Fibroblast of pulmonary artery (primary cell): ENCODE measurements around the gene PCNX1.
A peak's percentile ranks its signal among the peaks of the same experiment; 100 is the strongest.

Experiments used
- DNase-seq: peaks from one replicate; pipeline ENCODE4 v3.0.0-alpha.2; 2010; ENCODE audit warnings: low read depth
- H3K4me3 ChIP-seq: replicated peaks from 2 replicates; pipeline ENCODE4 v1.5.1; 2011; ENCODE audit warnings: low read depth, mild to moderate bottlenecking, control low read depth, low read length, moderate library complexity
- CTCF ChIP-seq: IDR thresholded peaks from 2 replicates; pipeline ENCODE4 v1.5.1; 2011; ENCODE audit warnings: mild to moderate bottlenecking, control low read depth, low read length, inconsistent platforms; ENCODE audit errors: missing control alignments

PCNX1 gene

GRCh38 chr14:71103662-71104484 lies 196.6 kb downstream of the PCNX1 start:
- peak; percentile 89 for TF ChIP-seq CTCF
- no peak overlapping the region for H3K4me3 ChIP-seq
- peak; percentile 86 for DNase-seq

GRCh38 chr14:71105177-71105576 lies 197.9 kb downstream of the PCNX1 start:
- no peak for DNase-seq
- TF ChIP-seq CTCF = no peak
- no peak overlapping the region for H3K4me3 ChIP-seq

DNA sequence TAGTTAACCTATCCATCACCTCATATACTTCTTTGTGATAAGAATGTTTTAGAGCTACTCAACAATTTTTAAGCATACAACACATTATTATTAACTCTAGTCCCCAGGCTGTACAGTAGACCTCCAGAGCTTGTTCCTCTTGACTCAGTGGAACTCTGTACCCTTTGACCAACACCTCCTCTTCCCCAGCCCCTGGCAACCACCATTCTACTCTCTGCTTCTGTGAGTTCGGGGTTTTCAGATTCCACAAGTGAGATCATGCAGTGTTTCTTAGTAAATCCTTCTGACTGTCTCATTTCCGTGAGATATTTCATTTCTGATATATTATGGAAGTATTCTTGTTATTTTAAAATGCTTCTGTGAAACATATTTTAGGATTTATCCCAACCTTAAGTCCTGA lies 200.7 kb downstream of the PCNX1 start:
- TF ChIP-seq CTCF = no peak
- DNase-seq = no peak

DNA sequence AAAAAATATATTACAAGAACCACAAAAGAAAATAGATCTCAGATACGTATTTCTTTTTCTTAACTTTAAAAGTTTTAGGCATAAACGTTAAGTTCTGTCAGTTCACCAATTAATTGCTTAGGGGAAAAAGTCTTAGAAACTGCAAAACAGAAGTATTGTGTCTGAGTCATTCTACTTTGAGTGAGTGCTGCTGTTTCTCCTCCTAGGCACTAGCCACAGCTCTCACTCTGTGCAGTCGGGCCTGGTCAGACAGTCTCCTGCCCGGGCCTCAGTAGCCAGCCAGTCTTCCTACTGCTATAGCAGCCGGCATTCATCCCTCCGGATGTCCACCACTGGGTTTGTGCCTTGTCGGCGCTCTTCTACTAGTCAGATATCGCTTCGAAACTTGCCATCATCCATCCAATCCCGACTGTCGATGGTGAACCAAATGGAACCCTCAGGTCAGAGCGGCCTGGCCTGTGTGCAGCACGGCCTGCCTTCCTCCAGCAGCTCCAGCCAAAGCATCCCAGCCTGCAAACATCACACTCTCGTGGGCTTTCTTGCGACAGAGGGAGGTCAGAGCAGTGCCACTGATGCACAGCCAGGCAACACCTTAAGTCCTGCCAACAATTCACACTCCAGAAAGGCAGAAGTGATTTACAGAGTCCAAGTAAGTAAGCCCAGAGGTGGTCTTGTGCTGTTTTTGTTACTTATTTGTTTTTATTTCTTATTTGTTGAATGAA lies 201.3 kb downstream of the PCNX1 start:
- TF ChIP-seq CTCF = no peak
- no peak for DNase-seq
- H3K4me3 ChIP-seq = no peak overlapping the region

More for the DNA sequence above, 200.7 kb downstream of the PCNX1 start:
- H3K4me3 ChIP-seq = no peak overlapping the region

GRCh38 chr14:71113376-71113775 lies 206.1 kb downstream of the PCNX1 start:
- no peak overlapping the region for H3K4me3 ChIP-seq
- peak; percentile 26 for DNase-seq
- no peak for TF ChIP-seq CTCF

GRCh38 chr14:71114565-71114964 lies 207.3 kb downstream of the PCNX1 start:
- no peak for DNase-seq
- TF ChIP-seq CTCF = no peak
- H3K4me3 ChIP-seq = no peak overlapping the region

- no peak for DNase-seq
- TF ChIP-seq CTCF = no peak
- no peak overlapping the region for H3K4me3 ChIP-seq
These were observed 208.0 kb downstream of the PCNX1 start for GRCh38 chr14:71115306-71115705.
